Middle frontal gyrus (tissue), 1 donor: ENCODE results near the gene KRT80.

ENCODE experiments used
- DNase-seq: peaks from one replicate; pipeline ENCODE4 v3.0.0-alpha.2; 2015; ENCODE audit warnings: low spot score; ENCODE audit errors: extremely low spot score

KRT80 gene

GRCh38 chr12:52229836-52230343 is 38.1 kb upstream of the KRT80 start:
- no peak for DNase-seq

GRCh38 chr12:52228931-52229330 is 37.1 kb upstream of the KRT80 start:
- no peak for DNase-seq

GRCh38 chr12:52228366-52228765 is 36.6 kb upstream of the KRT80 start:
- no peak for DNase-seq

- no peak for DNase-seq
These were observed 35.9 kb upstream of the KRT80 start for GRCh38 chr12:52227606-52228166.

GRCh38 chr12:52226446-52226845 is 34.6 kb upstream of the KRT80 start:
- no peak for DNase-seq

GRCh38 chr12:52225752-52226151 is 33.9 kb upstream of the KRT80 start:
- no peak for DNase-seq

- no peak for DNase-seq
These were observed 32.3 kb upstream of the KRT80 start for GRCh38 chr12:52224151-52224550.

GRCh38 chr12:52223406-52224039 is 31.7 kb upstream of the KRT80 start:
- no peak for DNase-seq

- no peak for DNase-seq
These were observed 30.9 kb upstream of the KRT80 start for GRCh38 chr12:52222692-52223091.

GRCh38 chr12:52221912-52222457 is 30.2 kb upstream of the KRT80 start:
- DNase-seq = peak; percentile 10

- no peak for DNase-seq
These were observed 29.4 kb upstream of the KRT80 start for GRCh38 chr12:52221070-52221781.

- DNase-seq = no peak
These were observed 28.7 kb upstream of the KRT80 start for GRCh38 chr12:52220477-52220876.

- DNase-seq = no peak
These were observed 26.2 kb upstream of the KRT80 start for GRCh38 chr12:52218001-52218400.

- DNase-seq = no peak
These were observed 25.4 kb upstream of the KRT80 start for GRCh38 chr12:52217223-52217622.

GRCh38 chr12:52216807-52217206 is 25.0 kb upstream of the KRT80 start:
- DNase-seq = no peak

- no peak for DNase-seq
These were observed 24.3 kb upstream of the KRT80 start for GRCh38 chr12:52216100-52216499.

- DNase-seq = no peak
These were observed 23.8 kb upstream of the KRT80 start for GRCh38 chr12:52215587-52216031.

GRCh38 chr12:52214421-52214802 is 22.6 kb upstream of the KRT80 start:
- no peak for DNase-seq

GRCh38 chr12:52213564-52214420 is 22.0 kb upstream of the KRT80 start:
- DNase-seq = no peak

- DNase-seq = no peak
These were observed 21.1 kb upstream of the KRT80 start for GRCh38 chr12:52212701-52213563.
